HuH-7.5 (cell line): Measurements from ENCODE around the gene FHAD1.

Source experiments
- DNase-seq: peaks from one replicate; pipeline ENCODE4 v3.0.0; 2011; ENCODE audit warnings: low spot score

FHAD1 gene

DNA sequence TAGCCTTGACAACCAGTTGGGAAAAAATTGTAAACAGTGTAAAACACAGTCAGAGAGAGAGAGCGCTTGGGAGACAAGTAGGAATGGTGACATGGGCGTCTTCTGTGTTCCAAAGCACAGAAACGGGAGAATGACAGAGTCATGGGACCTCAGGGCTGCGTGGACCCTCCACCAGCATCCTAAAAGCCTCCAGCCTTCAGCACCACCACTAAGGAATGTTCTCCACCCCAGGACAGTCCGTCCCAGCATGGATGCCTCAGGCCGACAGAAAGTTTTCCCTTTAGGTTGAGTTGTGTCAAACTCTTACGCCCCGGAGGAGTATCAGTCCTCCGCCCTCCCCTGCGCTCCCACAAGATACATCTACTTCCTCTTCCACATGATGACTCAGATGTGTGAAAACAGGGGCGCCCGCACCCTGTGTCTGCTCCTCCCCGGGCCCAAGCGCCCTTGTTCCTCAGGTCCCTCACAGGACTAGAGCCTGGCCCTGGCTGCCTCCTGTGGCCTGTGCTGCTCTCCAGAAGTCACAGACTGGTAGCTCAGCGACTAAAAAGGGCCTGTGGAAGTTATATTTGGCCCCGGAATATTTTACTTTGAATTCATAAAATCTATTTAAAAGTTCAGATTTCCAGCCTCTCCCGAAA lies 98.8 kb downstream of the FHAD1 start:
- no peak for DNase-seq

DNA sequence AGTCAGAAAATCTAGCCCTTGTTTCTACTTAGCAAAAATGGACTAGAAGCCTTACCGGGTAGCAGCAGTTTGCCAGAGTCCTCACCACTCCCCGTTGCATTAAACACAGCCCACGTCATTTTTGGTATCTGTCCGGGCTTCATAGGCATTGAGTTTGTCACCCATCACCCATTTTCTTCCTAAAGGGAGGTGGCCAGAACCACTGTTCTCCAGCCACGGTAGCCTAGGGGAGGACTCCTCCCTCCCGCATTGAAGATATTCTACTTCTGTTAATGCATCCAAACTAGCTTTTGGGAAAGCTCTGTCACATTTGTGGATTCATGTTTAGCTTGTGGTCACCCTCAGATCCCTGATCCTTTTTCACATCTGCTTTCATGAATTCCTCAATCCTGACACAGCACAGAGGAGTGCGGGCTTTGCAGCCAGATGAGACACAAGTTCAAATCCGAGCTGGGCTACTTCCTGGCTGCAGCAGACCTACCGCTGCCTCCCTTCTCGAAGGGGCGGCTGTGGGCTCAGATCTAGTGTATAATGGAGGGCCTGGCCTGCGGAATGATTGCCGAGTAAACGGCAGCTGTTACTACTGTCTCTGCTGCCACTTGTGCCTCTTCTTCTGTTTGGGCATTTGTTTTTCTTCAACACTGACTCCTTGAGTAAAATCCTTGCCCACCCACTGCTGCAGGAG lies 99.5 kb downstream of the FHAD1 start:
- no peak for DNase-seq

DNA sequence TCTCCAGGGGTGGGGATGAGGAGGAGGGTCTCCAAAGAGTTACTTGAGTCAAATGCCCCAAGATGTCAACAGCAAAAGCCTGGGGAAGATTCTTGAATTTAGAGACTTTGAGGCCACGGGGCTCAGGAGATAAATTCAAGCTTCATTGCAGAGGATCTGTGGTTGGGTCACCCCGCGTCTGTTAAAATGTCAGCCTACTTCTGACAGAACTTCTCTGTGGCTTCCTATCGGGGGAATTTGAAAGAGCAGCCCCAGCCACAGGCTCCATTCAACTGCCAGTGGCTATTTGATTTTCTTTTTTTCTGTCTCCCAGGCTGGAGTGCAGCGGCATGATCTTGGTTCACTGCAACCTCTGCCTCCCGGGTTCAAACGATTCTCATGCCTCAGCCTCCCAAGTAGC lies 100.2 kb downstream of the FHAD1 start:
- DNase-seq, result no peak

DNA sequence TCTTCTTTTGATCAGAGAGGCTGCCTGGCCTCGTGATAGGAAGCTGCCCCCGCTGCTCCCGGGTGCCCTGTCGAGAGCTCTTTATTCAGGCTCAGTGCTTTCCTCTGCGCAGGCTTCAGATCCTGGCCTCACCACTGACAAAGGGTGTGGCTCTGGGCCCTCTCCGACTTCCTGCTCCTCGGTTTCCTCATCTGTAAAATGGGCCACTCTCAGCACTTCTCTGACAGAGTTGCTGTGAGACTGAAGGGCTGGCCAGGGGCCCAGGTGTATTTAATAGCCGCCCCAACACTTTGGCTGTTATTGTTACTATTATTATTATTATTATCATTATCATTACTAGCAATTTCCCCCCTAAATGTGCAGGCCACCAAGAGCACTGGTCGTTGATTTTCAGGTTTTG lies 101.6 kb downstream of the FHAD1 start:
- no peak for DNase-seq

DNA sequence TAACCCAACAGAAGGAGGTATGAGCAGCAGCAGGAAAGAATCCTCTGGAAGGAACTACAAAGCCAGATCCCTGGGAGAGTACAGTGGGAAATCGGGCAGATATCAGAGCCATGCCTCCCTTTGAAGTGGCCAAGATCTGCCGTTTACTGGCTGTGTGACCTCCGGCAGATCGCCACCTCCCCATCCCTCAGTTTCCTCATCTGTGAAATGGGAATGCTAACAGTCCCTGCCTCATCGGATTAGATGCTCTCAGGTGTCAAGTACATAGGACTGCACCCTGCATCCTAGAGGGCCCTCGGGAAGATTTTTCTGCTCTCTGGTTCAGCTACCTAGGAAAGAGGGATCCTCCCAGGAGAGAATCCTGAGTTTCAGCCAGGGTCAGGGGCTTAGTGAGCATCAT lies 102.1 kb downstream of the FHAD1 start:
- no peak for DNase-seq

DNA sequence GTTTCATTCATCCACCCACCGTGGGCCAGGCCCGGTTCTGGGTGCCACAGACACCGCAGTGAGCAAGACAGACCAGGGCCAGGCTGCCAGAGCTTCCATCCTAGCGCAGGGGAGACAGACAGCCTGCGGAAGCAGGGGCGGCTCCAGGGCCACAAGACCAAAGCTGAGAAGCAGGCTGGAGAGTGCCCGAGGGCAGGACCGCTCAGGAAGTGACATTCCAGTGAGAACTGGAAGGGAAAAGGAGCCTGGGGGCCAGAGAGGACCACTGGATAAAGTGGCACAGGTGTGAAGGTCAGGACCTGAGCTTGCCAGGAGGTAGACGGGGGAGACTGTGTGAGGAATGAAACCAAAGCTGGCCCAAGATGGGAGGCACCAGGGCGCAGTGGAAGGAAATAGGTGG lies 103.1 kb downstream of the FHAD1 start:
- no peak for DNase-seq

DNA sequence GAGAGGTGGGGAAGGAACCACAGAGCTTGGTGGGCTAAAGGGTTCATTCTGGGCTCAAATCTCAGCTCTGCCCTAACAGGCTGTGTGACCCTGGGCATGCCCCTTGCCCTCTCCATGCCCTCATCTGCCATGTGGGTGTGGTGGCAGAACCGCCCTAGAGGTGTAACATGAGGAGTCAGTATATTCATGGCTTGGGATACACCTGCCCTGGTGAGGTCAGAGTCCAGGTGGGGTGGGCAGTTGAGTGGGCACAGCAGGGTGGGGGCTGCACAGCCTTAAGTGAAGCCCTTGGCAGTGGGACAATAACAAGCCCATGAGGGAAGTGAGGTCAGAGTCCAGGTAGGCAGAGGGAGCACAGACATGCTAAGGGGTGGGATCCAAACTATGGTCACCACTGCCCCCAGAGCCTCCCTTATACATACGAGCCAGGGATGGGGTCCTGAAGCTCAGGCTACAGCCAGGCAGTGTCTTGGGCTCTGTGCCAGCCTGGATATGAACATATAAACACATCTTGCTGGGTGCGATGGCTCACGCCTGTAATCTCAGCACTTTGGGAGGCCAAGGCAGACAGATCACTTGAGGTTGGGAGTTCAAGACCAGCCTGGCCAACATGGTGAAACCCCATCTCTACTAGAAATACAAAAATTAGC lies 103.7 kb downstream of the FHAD1 start:
- DNase-seq, result no peak

DNA sequence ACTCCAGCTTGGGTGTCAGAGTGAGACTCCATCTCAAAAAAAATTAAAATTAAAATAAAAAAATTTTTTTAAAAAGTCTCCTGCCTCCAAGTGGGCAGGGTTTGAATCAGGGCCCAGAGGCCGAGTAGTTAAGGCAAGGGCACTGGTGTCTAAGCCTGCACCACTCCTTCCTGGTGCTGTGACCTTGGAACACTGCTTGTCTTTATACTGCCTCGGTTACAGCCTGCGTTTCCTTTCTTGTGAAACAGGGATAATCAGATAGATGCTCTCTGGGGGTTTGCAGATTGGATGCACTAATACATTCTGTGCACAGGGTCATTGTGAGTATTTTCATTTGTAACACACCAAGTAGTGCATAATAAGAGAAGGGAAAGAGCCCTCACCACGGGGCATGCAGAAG lies 104.3 kb downstream of the FHAD1 start:
- DNase-seq, result no peak

DNA sequence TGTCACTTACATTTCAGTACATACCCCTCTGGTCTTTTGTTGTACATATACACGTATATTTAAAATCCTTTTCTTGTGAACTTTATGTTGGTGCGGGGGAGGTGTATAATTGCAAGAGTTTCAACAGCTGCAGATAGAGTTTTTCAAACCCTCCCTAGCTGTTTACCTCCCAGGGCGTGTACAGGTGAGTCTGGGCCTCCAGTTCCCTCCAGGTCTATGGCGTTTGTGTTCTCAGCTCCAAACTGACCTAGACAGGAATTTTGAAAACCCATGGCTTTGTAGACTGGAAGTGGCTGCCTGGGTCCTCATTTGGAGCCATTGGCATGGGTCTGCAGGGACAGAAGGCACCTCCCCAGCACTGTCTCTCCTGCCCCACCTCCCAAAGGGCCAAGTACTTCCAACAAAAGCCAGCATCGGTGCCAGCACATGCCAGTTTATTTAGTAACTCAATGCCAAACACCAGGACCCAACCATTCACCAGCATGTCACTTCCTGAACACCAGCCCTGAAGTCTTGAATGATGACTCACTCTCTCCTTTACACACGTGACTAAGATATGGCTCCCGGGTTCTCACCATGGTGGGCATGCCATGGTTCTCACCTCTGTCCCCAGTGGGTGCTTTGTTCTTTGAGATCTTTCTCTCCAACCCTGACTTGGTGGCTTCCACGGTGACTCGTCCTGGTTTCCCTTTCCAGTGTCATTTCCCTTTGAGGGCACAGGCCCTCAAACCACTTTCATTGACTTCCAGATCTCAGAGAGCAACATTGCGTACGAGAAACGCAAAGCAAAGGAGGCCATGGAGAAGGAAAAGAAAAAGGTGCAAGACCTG lies 105.3 kb downstream of the FHAD1 start:
- DNase-seq, result no peak

DNA sequence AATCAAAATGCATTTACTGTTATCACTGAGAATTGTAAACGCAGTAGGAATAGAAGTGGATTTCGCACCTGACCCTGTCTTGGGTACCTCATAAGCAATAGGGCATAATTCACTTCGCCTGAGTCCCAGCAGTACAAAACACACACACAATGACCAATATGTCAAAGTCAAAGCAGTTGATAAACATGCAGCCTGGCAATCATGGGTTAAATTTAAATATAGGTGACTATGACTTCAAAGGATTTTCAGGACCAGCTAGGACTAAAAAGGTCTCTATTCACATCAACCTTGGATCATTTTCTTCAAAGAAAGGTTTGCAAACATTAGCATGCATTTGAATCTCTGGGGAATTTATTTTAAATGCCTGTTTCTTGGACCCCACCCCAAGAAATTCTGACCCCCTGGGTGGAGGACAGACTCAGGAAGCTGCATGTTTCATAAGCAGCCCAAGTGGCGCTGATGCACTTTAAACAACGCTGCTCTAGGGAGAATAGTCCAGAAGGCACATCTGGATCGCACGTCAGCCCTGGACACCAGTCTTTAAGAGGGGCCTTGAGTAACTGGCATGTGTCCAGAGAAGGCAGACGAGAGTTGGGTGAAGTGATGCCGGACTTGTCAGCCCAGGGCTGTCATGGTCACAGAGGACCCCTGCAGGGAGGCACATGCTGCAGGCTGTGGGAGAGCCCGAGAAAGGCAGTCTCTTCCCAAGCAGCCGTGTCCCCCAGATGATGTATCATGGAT lies 107.0 kb downstream of the FHAD1 start:
- no peak for DNase-seq

DNA sequence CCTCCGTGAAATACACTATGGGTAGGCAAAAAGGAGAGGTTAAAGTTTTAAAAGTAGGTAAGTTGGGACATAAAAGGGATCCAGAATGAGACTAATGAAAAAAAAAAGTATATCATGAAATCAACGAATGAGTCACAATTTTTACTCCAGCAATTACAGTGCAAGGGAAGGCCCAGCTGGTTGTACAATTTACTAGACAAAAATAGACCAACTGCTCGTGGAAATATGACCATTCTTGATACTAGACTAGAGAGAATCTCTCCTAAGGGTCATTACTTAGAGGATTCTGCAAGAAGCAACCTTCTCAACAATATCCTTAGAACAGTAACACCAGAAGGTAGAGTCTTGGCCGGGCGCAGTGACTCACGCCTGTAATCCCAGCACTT lies 107.5 kb downstream of the FHAD1 start:
- no peak for DNase-seq

DNA sequence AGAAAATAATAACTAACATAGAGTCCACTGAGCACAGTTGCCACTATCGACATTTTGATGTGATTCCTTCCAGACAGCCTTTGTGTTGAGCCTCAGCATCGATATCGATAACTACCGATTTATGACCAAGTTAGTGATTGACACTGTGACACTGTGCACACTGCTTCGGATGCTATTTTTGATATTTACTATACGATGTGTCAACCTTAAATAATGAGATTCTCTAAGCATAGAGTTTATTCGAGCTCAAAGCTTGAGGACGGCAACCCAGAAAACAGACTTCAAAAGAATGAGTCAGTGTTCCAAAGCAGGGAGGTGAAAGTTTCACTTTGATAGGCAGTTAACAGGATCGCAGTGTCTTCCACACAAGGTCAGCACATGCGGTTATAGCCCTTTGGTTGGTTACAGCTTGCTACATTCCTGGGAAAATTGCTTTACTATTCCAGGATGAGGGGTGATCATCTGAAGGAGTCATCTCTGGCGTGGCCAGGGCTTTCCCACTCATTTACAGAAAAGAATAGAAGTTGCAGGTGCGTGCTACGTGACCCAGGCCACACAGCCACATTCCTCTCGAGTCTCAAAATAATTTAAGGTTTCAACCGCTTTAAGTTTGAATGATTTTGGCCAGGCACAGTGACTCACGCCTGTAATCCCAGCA lies 109.1 kb downstream of the FHAD1 start:
- DNase-seq, result no peak

DNA sequence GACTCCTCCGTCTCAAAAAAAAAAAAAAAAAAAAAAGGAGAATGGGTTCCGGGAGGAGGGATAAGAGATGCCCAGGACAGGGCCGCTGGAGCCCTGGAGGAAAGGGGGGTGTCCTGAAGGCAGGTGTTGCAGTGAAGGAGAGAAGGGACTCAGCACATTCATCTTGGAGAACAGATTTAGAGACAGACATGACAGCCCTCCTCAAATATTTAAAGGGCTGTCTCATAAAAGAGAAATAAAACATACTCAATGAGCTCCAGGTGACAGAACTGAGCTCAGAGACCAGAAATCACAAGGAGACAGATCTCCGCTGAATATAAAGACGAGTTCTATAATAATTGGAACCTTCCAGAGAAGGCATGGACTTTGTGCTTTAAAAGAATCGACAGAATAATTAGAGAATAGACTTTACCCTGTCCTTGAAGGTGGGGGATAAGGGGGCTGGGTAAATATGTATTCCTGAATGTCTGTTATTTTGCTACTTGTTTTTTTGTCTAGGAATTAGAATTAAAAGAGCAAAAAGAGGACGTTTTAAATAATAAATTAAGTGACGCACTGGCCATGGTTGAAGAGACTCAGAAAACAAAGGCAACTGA lies 110.7 kb downstream of the FHAD1 start:
- DNase-seq, result no peak

DNA sequence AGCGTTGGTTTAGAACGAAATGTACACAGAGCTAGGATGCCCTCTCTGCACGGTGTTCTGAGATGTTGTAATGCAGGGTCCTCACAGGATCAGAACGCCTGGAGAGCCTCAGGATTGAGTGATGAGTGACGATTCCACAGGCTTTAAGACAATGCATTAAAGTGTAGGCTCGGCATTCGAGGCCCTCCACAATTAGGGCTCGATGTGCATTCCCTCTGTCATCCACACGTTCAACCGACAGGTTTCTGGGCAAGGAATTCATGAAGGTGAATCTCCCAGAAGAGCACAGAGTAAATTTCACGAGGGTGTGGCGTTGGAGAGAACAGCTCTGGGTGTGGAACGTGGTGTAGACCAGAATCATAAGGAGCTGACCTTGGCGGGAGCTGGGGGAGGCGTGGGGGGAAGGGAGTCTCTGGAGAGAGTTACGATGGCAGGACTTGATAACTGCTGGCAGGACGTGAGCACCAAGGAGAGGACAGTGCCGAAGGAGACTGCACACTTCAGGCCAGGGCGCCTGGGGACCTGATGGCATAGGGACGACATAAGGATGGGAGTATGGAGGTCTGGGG lies 111.6 kb downstream of the FHAD1 start:
- DNase-seq, result no peak

DNA sequence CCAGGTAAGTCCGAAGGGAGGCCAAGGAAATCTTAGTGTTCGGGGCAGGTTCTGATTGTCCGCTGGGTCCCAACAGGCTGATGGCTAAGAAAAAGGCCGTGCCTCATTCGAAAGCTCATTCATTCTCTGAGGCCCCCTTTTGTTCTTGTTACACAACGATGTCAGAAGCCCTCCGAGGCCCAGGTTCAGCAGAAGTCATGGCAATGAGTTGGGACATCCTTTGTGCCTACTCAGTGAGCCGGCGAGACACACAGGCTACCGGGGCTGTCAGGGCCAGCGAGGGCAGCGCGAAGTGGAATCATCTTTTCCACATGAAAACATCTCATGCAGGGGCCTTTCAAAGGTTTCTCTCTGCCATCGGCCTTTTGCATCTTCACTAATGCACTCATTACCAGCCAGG lies 113.7 kb downstream of the FHAD1 start:
- DNase-seq, result no peak

DNA sequence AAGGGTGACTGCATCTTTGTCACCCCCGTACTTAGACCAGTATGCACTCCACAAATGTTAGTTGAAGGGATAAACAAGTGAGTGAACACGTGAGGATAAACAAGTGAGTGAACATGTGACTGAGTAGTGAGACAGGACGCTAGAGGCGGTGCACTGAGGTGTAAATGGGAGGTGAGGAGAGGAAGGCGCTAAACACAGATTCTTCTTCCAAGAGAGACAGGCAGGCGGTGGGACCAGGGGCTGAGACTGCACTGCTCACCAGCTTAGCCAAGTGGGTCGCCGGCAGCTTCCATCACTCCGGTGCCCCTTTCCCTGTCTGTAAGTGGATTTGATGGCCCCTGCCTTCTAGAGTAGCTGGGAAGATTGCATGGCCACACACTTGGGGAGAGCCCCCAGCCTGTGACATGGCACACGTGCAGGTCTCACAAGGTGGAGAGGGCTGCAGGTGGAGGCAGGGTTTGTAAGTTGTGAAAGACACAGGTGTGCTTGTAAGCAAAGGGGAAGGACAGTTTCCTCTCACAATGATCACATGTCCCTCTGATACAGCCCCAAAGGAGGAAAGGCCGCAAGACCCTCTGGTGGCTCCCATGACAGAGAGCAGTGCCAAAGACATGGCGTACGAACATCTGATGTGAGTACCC lies 115.2 kb downstream of the FHAD1 start:
- no peak for DNase-seq

DNA sequence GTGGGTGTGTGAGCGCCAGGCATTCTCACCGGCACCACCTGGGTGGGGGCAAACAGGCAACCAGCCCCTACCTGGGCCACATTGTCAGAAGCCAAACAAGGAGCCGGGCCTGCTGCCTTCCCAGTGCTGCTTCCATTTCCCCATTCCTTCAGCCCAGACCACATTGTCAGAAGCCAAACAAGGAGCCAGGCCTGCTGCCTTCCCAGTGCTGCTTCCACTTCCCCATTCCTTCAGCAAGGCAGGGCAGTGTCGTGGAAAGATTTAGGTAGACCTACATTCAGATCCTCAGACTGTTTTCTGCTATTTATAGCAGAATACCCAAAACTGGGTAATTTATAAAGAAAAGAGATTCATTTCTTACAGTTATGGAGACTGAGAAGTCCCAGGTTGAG lies 115.7 kb downstream of the FHAD1 start:
- no peak for DNase-seq

DNA sequence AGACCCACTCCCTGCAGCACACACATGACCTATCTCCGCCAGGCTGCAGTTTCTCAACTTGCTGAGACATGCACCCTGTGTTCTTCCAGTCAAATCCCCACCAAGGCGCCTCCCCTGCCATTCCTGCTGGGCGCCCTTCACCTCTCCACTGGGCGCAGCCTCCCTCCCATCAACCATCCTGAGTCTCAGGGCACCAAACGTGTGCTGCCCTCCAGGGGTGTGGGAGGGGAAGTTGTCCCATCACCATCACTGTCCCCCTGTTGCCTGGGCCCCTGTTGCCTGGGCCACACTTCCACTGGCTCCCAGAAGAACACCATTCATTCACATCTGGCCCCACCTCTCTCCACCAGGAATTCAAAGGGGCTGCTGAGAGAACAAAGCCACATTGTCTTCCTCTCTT lies 117.7 kb downstream of the FHAD1 start:
- no peak for DNase-seq

DNA sequence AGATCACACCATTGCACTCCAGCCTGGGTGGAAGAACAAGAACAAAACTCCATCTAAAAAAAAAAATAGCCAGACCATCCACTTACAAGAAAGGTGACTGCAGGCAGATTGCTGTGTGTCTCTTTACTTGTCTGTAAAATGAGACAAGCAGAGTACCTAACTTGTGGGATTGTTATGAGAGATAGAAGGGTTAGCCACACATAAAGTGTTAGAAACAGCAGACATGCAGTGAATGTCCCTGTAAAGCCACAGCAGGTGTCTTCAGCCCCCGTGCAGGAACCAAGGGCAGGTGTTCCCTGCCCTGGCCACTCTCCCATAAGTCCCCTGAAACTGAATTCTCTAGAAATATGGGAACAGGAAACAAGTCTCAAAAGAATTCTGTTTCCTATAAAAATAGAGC lies 121.9 kb downstream of the FHAD1 start:
- DNase-seq, result no peak

DNA sequence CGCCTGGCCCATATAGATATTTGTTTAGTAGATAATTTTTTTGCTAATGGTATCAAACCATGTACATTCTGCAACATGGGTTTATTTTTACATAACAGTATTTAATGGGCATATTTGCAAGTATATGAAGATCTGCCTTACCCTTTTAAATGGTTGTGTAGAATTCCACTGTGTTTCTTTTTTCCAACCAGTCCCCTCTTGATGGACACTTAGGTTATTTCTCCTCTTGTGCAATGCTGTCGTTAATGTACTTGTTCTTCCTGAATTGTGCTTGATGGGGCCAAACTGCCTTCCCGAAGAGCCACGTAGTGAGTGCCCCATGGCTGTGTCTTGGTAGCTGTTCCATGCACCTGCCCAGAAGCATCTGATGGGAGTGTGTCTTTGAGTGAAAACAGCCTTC lies 123.2 kb downstream of the FHAD1 start:
- DNase-seq, result no peak
